ENCODE measurements around the gene NDUFAF7. TPM values are rescaled to one million over a fixed set of nuclear protein-coding genes. Genes with fewer than 3 reads are reported as not detected.

NDUFAF7 gene
- total RNA-seq, 1 experiment from 2014 or later: 103 TPM

- Histone ChIP-seq H3K56ac (ENCODE audit: insufficient read length, low read depth, low read length) (no peak overlapping the region), H3K27ac (ENCODE audit: insufficient read length, low read depth, low read length) (no peak overlapping the region), H3T11ph (ENCODE audit: low read length) (no peak overlapping the region), H3K27me3 (ENCODE audit: insufficient read depth, low read length) (no peaks in the 10 kb centered on the region), H3K18ac (ENCODE audit: insufficient read length, low read depth, low read length) (no peak overlapping the region), H3K4me1 (ENCODE audit: insufficient read depth, low read length) (no peaks in the 10 kb centered on the region), H4K20me1 (ENCODE audit: control insufficient read depth, insufficient read depth, insufficient read length) (no peaks in the 10 kb centered on the region), H3K4ac (ENCODE audit: low read depth, low read length) (no peak overlapping the region), H3K9ac (ENCODE audit: extremely low read depth, insufficient read length, low read length) (no peak overlapping the region), H2BK20ac (ENCODE audit: low read depth, low read length, poor library complexity, severe bottlenecking) (no peak overlapping the region), H4K8ac (replicated peaks; ENCODE audit: insufficient read length, low read depth, low read length) (no peak overlapping the region), H2BK15ac (ENCODE audit: low read depth, low read length) (no peak overlapping the region), H4K5ac (ENCODE audit: insufficient read length, low read depth, low read length) (no peak overlapping the region), H2AK5ac (ENCODE audit: insufficient read length, low read length) (no peak overlapping the region), H3K14ac (ENCODE audit: insufficient read depth, low read length) (no peak overlapping the region), H3K23ac (ENCODE audit: insufficient read length, low read depth, low read length) (no peak overlapping the region), H4K91ac (ENCODE audit: insufficient read length, low read depth, low read length) (no peak overlapping the region), H3K9me3 (ENCODE audit: control insufficient read depth, low read depth, low read length) (no peaks in the 10 kb centered on the region), H3K23me2 (ENCODE audit: insufficient read length, low read depth, low read length, poor library complexity, severe bottlenecking) (no peaks in the 10 kb centered on the region), H3K79me1 (ENCODE audit: insufficient read depth, low read depth, low read length, poor library complexity, severe bottlenecking) (peaks cover 2% of the 10 kb centered on the region), H3K79me2 (ENCODE audit: insufficient read depth, low read length) (no peaks in the 10 kb centered on the region), H2BK120ac (ENCODE audit: low read depth, low read length, poor library complexity, severe bottlenecking) (no peak overlapping the region), H3K4me2 (ENCODE audit: insufficient read depth, insufficient read length, low read length) (no peak overlapping the region), H2BK5ac (ENCODE audit: insufficient read length, low read length) (no peak overlapping the region), H2AFZ (ENCODE audit: low read length) (no peak overlapping the region), H2BK12ac (ENCODE audit: insufficient read length, low read depth, low read length) (no peak overlapping the region)
- TF ChIP-seq CTCF (conservative IDR thresholded peaks at IDR 0.05): no peak
- H3K9me3 Mint-ChIP-seq: no peaks in the 10 kb centered on the region
- no peaks in the 10 kb centered on the region for H3K27me3 Mint-ChIP-seq (ENCODE audit: low read depth)
- peaks cover 6 to 22% of the 10 kb centered on the region in 2 experiments; a peak in 2 of 4 replicates for H3K4me1 Mint-ChIP-seq
- no CpG with 5 or more reads among the region's 3 CpGs for whole genome bisulfite sequencing (ENCODE audit: extremely low coverage, insufficient read length, low lambda C conversion rate)
- no peak overlapping the region for H3K4me3 Mint-ChIP-seq
- no peak for DNase-seq
- H3K27ac Mint-ChIP-seq: peak overlapping the region in 1 of 3 experiments; percentile 55; a peak in 2 of 7 replicates
- peaks cover 52 to 97% (median 92%) of the 10 kb centered on the region in 3 experiments; a peak in 6 of 7 replicates for H3K36me3 Mint-ChIP-seq (ENCODE audit: insufficient read depth in 1 of 3, low read depth in 3 of 3)
Measured at GRCh38 chr2:37244755-37245154, 13.3 kb downstream of the NDUFAF7 start.

Data from H9 (cell line).